Activated CD8-positive, alpha-beta memory T cell treated with anti-CD3 and anti-CD28 coated beads, Interleukin-2, amount 50 U/mL, for 4 hours (primary cell): ENCODE data around the gene SLC29A3.

ENCODE experiments used
- DNase-seq: peaks from one replicate; pipeline ENCODE4 v3.0.0-alpha.2; 2020

Gene SLC29A3

DNA sequence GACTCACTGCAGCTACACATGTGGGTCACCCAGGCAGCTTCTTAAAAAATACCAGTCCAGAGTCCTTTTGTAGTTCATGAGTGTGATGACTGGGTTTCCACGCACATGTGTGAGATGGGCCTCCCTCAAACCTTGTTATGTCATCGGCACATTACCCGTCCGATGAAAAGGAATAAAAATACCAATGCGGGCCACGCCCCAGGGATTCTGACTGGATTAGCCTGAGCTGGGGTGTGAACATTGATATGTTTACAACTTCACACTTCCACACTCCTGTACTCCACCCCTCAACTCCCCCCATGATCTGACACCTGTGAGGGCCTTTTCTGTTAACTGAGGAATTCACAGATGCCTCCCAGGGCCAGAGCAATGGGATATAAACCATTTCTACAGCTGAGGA is 6.2 kb downstream of the SLC29A3 start:
- no peak for DNase-seq

GRCh38 chr10:71326464-71326881 is 7.4 kb downstream of the SLC29A3 start:
- DNase-seq: no peak

- DNase-seq: no peak
These were observed 11.8 kb downstream of the SLC29A3 start for GRCh38 chr10:71330789-71331404.

- DNase-seq: no peak
These were observed 12.7 kb downstream of the SLC29A3 start for GRCh38 chr10:71331736-71332135.

- no peak for DNase-seq
These were observed 13.4 kb downstream of the SLC29A3 start for GRCh38 chr10:71332466-71332865.

GRCh38 chr10:71333129-71333887 is 14.2 kb downstream of the SLC29A3 start:
- DNase-seq: no peak

DNA sequence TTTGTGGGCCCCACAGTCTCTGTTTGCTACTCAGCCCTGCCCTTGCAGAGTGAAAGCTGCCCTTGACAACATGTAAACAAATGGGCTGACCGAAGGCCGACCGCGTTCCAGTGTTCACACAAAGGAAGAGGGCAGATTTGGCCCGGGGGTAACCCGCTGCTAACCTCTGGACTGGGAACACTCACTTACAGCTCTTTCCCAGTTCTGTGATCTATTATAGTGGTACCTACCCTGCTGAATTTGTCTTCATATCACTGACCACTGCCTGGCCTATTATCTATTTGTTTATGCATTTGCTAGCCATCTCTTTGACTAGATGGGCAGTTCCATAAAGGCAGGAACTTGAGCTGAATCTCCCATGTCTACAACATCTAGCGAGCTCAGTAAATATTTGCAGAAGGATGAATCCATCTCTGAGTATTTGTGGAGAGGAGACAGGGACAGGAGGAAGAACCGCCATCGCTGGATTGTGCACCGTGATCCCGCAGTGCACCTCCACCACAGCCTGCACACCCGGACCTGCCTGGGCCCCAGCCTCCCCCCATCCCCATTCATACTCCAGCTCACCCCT is 15.2 kb downstream of the SLC29A3 start:
- no peak for DNase-seq

DNA sequence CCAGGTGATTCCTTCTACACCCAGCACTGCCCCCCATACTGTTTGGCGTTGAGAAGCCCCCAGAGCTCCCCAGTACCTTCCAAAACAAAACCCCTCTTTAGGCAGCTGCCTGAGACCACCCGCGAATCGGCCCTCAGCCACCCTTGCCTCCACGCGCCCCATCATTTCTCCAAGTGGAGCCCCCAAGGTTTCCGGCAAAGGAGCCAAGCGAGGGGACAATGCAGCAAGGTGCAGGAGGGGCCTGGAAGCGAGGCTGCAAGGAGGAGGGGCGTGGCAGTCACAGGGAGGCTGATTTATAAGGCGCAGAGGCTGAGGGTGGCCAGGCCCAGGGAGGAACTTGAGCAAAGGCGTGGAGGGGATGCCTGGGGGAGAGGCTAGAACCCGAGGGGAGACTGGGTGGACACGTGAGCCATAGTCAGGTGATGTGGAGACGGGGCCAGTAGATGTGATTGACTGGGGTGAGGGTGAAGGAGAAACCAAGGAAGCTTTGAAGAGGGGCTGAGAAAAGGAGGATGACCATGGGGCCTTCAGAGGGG is 16.2 kb downstream of the SLC29A3 start:
- no peak for DNase-seq

GRCh38 chr10:71336632-71337031 is 17.6 kb downstream of the SLC29A3 start:
- DNase-seq: no peak

GRCh38 chr10:71337219-71337701 is 18.2 kb downstream of the SLC29A3 start:
- DNase-seq: no peak

GRCh38 chr10:71338728-71339495 is 19.9 kb downstream of the SLC29A3 start:
- DNase-seq: no peak

GRCh38 chr10:71339796-71340589 is 20.9 kb downstream of the SLC29A3 start:
- no peak for DNase-seq

- no peak for DNase-seq
These were observed 23.7 kb downstream of the SLC29A3 start for GRCh38 chr10:71342573-71343391.

DNA sequence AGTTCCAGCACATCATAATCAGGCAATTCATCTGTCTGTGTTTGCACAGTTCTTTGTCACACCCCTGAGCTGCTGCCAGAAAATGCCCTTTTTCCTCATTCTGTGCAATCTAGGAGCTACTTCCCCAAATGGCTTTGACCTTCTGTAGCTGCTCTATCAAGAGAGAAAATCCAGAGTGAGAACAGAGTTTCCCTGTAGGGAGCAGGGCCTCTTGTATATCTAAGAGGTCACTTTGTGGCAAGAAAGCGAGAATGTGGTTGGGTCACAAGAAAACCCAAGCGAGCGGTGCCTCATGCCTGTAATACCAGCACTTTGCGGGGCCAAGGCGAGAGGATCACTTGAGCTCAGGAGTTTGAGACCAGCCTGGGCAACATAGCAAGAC is 24.3 kb downstream of the SLC29A3 start:
- no peak for DNase-seq

- DNase-seq: no peak
These were observed 25.3 kb downstream of the SLC29A3 start for GRCh38 chr10:71344154-71344925.

DNA sequence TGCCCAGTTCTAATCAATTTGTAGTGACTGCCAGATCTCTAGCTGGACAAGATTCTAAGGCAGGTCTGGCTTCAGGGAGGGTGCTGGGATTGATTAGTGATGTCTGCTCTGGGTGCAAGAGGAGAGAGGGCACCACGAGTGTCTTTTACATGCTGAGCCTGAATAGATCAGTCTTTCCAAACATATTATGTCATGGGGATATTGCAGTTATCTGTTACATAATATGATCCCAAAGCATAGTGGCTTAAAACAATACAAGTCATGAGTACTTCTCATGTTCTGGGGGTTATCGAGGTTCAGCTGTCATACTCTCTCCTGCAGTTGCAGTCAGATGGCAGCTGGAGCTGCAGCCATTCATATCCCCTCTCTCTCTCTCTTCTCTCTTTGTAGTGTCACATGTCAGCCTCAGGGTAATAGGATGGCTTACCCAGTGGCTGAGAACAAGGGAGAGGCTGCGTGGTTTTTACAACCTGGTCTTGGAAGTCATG is 26.0 kb downstream of the SLC29A3 start:
- DNase-seq: no peak

GRCh38 chr10:71345694-71346093 is 26.6 kb downstream of the SLC29A3 start:
- no peak for DNase-seq

GRCh38 chr10:71346731-71347130 is 27.7 kb downstream of the SLC29A3 start:
- no peak for DNase-seq

- no peak for DNase-seq
These were observed 28.7 kb downstream of the SLC29A3 start for GRCh38 chr10:71347587-71348395.
